Measurements from ENCODE around the gene ADO. TPM values are rescaled to one million over a fixed set of nuclear protein-coding genes. Genes with fewer than 3 reads are reported as not detected.

Gene ADO
- total RNA-seq, 4 donors from 2014 or later, result 9.6 to 25.4 (median 15.0) TPM

- DNase-seq, result no peak
- no peak overlapping the region for H3K27ac ChIP-seq
- TF ChIP-seq EP300 (IDR thresholded peaks at IDR 0.05; ENCODE audit: low read depth) (no peak), CTCF (IDR thresholded peaks at IDR 0.05) (no peak), POLR2A (IDR thresholded peaks at IDR 0.05) (no peak), POLR2AphosphoS5 (IDR thresholded peaks at IDR 0.05) (no peak)
- peak overlapping the region in 1 of 4 donors; percentile 87 for H3K4me3 ChIP-seq
- intact Hi-C loops (cut with DNase I; ENCODE audit: low total_unique reads), result loop anchor here (5.0 to 10.0 kb wide), 2 partner anchors 225 to 382 kb away; no protein-coding TSS in a partner anchor
- in situ Hi-C loops (cut with MboI; ENCODE audit: low pct_ligation_motif_present in 1 of 4, low pct_unique_long_range_greater_than_20kb in 1 of 4, low sequenced_read_pairs in 3 of 4), result loop anchor here in 3 of 4 donors (10.0 to 25.0 kb wide), 2 partner anchors 225 to 343 kb away; no protein-coding TSS in a partner anchor
- no peaks in the 10 kb centered on the region for H3K9me3 ChIP-seq
- WGBS, 2 donors (ENCODE audit: low coverage in 1 of 2), result 36 to 54% methylated on average over 8 to 19 of the region's 19 CpGs
- H3K27me3 ChIP-seq, result peaks cover 50% of the 10 kb centered on the region
- no peaks in the 10 kb centered on the region for H3K36me3 ChIP-seq
- peaks cover 8 to 35% (median 31%) of the 10 kb centered on the region in 4 donors for H3K4me1 ChIP-seq
These were observed 14.8 kb downstream of the ADO start for GRCh38 chr10:62819141-62819920.

GRCh38 chr10:62820586-62820985 is 16.1 kb downstream of the ADO start:
- peaks cover 3 to 23% (median 22%) of the 10 kb centered on the region in 4 donors for H3K4me1 ChIP-seq
- in situ Hi-C loops (cut with MboI; ENCODE audit: low pct_ligation_motif_present in 1 of 4, low pct_unique_long_range_greater_than_20kb in 1 of 4, low sequenced_read_pairs in 3 of 4) (loop anchor here in 2 of 4 donors (10.0 to 25.0 kb wide), 2 partner anchors 226 to 342 kb away; no protein-coding TSS in a partner anchor), intact Hi-C loops (cut with DNase I; ENCODE audit: low total_unique reads) (no loop called here)
- WGBS, 2 donors (ENCODE audit: low coverage in 1 of 2), result 58 to 65% methylated on average over 2 to 5 of the region's 5 CpGs
- H3K36me3 ChIP-seq, result no peaks in the 10 kb centered on the region
- TF ChIP-seq POLR2A (IDR thresholded peaks at IDR 0.05) (no peak), EP300 (IDR thresholded peaks at IDR 0.05; ENCODE audit: low read depth) (no peak), CTCF (IDR thresholded peaks at IDR 0.05) (no peak), POLR2AphosphoS5 (IDR thresholded peaks at IDR 0.05) (no peak)
- DNase-seq, result no peak
- peaks cover 38% of the 10 kb centered on the region for H3K27me3 ChIP-seq
- no peak overlapping the region for H3K27ac ChIP-seq
- H3K4me3 ChIP-seq, result no peak overlapping the region
- no peaks in the 10 kb centered on the region for H3K9me3 ChIP-seq

GRCh38 chr10:62826273-62826672 is 21.8 kb downstream of the ADO start:
- in situ Hi-C loops (cut with MboI; ENCODE audit: low pct_ligation_motif_present in 1 of 4, low pct_unique_long_range_greater_than_20kb in 1 of 4, low sequenced_read_pairs in 3 of 4), result loop anchor here in 2 of 4 donors (10.0 to 25.0 kb wide), 2 partner anchors 214 to 231 kb away; no protein-coding TSS in a partner anchor
- 80 to 86% methylated on average over 1 of the region's 1 CpG for WGBS, 2 donors (ENCODE audit: low coverage in 1 of 2)

More at GRCh38 chr10:62826273-62826672, 21.8 kb downstream of the ADO start:
- H3K36me3 ChIP-seq, result no peaks in the 10 kb centered on the region
- H3K4me3 ChIP-seq, result no peak overlapping the region
- H3K4me1 ChIP-seq, result no peaks in the 10 kb centered on the region
- H3K9me3 ChIP-seq, result no peaks in the 10 kb centered on the region
- peaks cover 3% of the 10 kb centered on the region for H3K27me3 ChIP-seq
- DNase-seq, result no peak
- TF ChIP-seq POLR2A (IDR thresholded peaks at IDR 0.05) (no peak), CTCF (IDR thresholded peaks at IDR 0.05) (no peak), POLR2AphosphoS5 (IDR thresholded peaks at IDR 0.05) (no peak), EP300 (IDR thresholded peaks at IDR 0.05; ENCODE audit: low read depth) (no peak)
- intact Hi-C loops (cut with DNase I; ENCODE audit: low total_unique reads), result no loop called here
- H3K27ac ChIP-seq, result no peak overlapping the region

Measured in transverse colon (tissue), 4 donors.